ENCODE measurements around the gene HHIPL1. TPM values are rescaled to one million over a fixed set of nuclear protein-coding genes. Genes with fewer than 3 reads are reported as not detected.
"Not testable (repeated sequence)": the region's sequence is repeated elsewhere in the genome, so short reads cannot be mapped to it uniquely, and the experiment has no call there.

HHIPL1 gene
- total and polyA plus RNA-seq, 4 donors = 0.51 to 7.7 (median 1.5) TPM

DNA sequence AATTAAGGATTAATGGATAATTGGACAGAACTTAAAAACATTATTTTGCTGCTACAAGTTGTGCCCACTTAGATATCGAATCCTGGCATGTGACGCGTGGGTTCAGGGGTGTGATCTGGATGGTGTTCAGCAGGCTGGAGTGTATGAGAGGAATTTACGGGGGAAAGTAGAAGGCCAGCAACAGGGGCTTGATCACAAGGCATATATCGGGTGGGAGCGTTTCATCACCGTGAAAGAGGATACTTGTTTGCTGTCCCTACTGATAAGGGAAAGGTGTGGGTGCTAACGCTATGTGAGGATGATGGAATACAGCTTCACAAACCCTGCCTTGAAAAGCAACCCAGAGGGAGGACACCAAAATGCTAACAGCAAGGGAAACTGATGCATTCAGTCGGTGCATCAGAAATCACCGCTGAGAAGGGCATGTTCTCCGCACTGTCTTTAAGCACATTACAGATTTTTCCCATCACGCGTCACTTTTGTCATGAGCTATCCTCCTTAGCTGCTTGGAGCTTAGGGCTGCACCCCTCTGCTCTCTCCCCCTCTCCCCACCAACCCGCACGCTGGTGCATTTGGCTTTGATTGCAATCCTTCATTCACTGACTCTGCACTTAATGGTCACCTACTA, 13.4 kb downstream of the HHIPL1 start:
- WGBS, 2 donors = 74 to 83% methylated on average over 15 of the region's 15 CpGs
- Histone ChIP-seq H3K36me3 (ENCODE audit: control insufficient read depth in 1 of 2, insufficient read depth in 2 of 2, low read length in 1 of 2) (no peaks in the 10 kb centered on the region), H3K4me3 (ENCODE audit: low read length in 2 of 2) (no peak overlapping the region), H3K4me1 (ENCODE audit: control insufficient read depth in 1 of 2, insufficient read depth in 2 of 2, low read length in 2 of 2) (no peaks in the 10 kb centered on the region), H3K27me3 (ENCODE audit: control insufficient read depth in 1 of 2, insufficient read depth in 2 of 2, low read length in 1 of 2) (no peaks in the 10 kb centered on the region), H3K9me3 (ENCODE audit: control insufficient read depth, low read length) (no peaks in the 10 kb centered on the region), H3K27ac (ENCODE audit: low read depth in 1 of 2, low read length in 2 of 2) (no peak overlapping the region)
- no peak for ATAC-seq (ENCODE audit: low FRiP score)
- DNase-seq = no peak
- intact Hi-C loops (cut with DNase I) = no loop called here

DNA sequence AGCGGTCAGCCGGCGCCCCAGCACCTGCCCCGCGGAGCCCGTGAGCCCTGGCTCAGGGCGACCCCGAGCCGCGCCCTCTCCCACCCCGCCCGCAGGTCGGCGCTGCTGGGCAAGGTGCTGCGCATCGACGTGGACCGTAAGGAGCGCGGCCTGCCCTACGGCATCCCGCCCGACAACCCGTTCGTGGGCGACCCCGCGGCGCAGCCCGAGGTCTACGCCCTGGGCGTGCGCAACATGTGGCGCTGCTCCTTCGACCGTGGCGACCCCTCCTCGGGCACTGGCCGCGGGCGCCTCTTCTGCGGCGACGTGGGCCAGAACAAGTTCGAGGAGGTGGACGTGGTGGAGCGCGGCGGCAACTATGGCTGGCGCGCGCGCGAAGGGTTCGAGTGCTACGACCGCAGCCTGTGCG, 14.4 kb downstream of the HHIPL1 start:
- H3K36me3 ChIP-seq (ENCODE audit: control insufficient read depth in 1 of 2, insufficient read depth in 2 of 2, low read length in 1 of 2) = no peaks in the 10 kb centered on the region
- no peaks in the 10 kb centered on the region for H3K27me3 ChIP-seq (ENCODE audit: control insufficient read depth in 1 of 2, insufficient read depth in 2 of 2, low read length in 1 of 2)
- WGBS, 2 donors = 17 to 42% methylated on average over 53 to 58 of the region's 58 CpGs
- intact Hi-C loops (cut with DNase I) = no loop called here
- no peak overlapping the region for H3K27ac ChIP-seq (ENCODE audit: low read depth in 1 of 2, low read length in 2 of 2)
- DNase-seq (no peak), ATAC-seq (ENCODE audit: low FRiP score) (no peak)
- H3K4me1 ChIP-seq (ENCODE audit: control insufficient read depth in 1 of 2, insufficient read depth in 2 of 2, low read length in 2 of 2) = no peaks in the 10 kb centered on the region
- H3K4me3 ChIP-seq (ENCODE audit: low read length in 2 of 2) = no peak overlapping the region
- H3K9me3 ChIP-seq (ENCODE audit: control insufficient read depth, low read length) = no peaks in the 10 kb centered on the region

DNA sequence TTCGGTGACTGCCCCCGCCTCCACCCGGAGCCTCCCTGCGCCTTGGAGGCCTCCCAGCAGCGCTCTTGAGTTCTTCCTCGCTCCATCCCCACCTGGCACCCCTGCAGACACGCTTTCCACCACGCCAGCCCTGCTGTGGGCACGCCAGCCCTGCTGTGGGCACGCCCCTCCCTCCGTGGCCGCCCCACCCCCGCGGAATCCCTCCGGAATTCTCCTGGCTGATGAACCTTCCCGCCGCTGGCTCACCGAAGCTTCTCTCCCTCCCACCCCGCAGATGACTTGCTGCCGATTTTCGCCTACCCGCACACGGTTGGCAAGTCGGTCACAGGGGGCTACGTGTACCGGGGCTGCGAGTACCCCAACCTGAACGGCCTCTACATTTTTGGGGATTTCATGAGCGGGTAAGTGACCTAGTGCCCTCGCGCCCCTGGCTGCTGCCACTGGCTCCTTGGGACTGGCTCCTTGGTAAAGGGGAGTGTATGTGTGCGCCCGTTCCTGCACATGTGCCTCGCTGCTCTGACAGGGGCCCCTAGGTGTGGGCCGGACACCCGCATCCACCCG, 15.2 kb downstream of the HHIPL1 start:
- Histone ChIP-seq H3K36me3 (ENCODE audit: control insufficient read depth in 1 of 2, insufficient read depth in 2 of 2, low read length in 1 of 2) (no peaks in the 10 kb centered on the region), H3K27ac (ENCODE audit: low read depth in 1 of 2, low read length in 2 of 2) (no peak overlapping the region), H3K9me3 (ENCODE audit: control insufficient read depth, low read length) (no peaks in the 10 kb centered on the region), H3K4me3 (ENCODE audit: low read length in 2 of 2) (no peak overlapping the region), H3K27me3 (ENCODE audit: control insufficient read depth in 1 of 2, insufficient read depth in 2 of 2, low read length in 1 of 2) (no peaks in the 10 kb centered on the region), H3K4me1 (ENCODE audit: control insufficient read depth in 1 of 2, insufficient read depth in 2 of 2, low read length in 2 of 2) (no peaks in the 10 kb centered on the region)
- intact Hi-C loops (cut with DNase I) = no loop called here
- WGBS, 2 donors = 35 to 57% methylated on average over 32 to 37 of the region's 37 CpGs
- ATAC-seq (ENCODE audit: low FRiP score) = no peak
- no peak for DNase-seq

DNA sequence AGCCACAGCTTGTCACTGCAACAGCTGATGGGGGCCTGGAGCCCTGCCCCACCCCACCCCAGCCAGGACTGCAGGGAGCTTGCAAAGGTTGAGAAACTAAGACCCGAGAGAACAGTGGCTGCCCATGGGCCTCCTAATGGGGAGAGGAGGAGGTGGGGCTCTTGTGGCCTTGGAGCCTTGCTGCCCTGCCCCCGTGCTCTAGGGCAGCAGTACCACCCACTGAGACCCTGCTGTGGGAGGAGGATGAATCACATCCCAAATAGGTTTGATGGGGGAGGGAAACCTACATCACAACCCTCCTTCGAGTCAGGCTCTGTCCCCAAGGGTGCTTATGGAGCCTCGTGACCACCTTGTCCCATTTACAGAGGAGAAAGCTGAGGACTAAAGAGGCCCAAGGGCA, 15.9 kb downstream of the HHIPL1 start:
- H3K4me3 ChIP-seq (ENCODE audit: low read length in 2 of 2) = no peak overlapping the region
- no peaks in the 10 kb centered on the region for H3K36me3 ChIP-seq (ENCODE audit: control insufficient read depth in 1 of 2, insufficient read depth in 2 of 2, low read length in 1 of 2)
- intact Hi-C loops (cut with DNase I) = no loop called here
- WGBS, 2 donors = 90 to 93% methylated on average over 4 of the region's 4 CpGs
- H3K27me3 ChIP-seq (ENCODE audit: control insufficient read depth in 1 of 2, insufficient read depth in 2 of 2, low read length in 1 of 2) = no peaks in the 10 kb centered on the region
- no peak overlapping the region for H3K27ac ChIP-seq (ENCODE audit: low read depth in 1 of 2, low read length in 2 of 2)
- no peak for ATAC-seq (ENCODE audit: low FRiP score)
- DNase-seq = no peak
- H3K4me1 ChIP-seq (ENCODE audit: control insufficient read depth in 1 of 2, insufficient read depth in 2 of 2, low read length in 2 of 2) = no peaks in the 10 kb centered on the region
- H3K9me3 ChIP-seq (ENCODE audit: control insufficient read depth, low read length) = no peaks in the 10 kb centered on the region

DNA sequence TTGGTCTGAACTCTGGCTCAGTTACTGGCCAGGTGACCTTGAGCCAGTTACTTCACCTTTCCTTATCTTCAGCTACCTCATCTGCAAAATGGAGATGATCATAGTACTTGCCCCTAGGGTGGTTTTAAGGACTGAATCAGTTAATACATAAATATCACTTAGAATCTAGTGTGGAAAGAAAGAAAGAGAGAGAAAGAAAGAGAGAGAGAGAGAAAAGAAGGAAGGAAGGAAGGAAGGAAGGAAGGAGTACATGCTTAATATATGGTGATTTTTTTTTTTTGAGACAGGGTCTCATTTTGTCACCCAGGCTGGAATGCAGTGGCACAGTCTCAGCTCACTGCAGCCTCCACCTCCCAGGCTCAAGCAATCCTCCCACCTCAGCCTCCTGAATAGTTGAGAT, 16.3 kb downstream of the HHIPL1 start:
- H3K27me3 ChIP-seq (ENCODE audit: control insufficient read depth in 1 of 2, insufficient read depth in 2 of 2, low read length in 1 of 2); H3K4me1 ChIP-seq (ENCODE audit: control insufficient read depth in 1 of 2, insufficient read depth in 2 of 2, low read length in 2 of 2); H3K36me3 ChIP-seq (ENCODE audit: control insufficient read depth in 1 of 2, insufficient read depth in 2 of 2, low read length in 1 of 2); H3K27ac ChIP-seq (ENCODE audit: low read depth in 1 of 2, low read length in 2 of 2); H3K4me3 ChIP-seq (ENCODE audit: low read length in 2 of 2); ATAC-seq (ENCODE audit: low FRiP score); DNase-seq; H3K9me3 ChIP-seq (ENCODE audit: control insufficient read depth, low read length); intact Hi-C loops (cut with DNase I): not testable (repeated sequence)

DNA sequence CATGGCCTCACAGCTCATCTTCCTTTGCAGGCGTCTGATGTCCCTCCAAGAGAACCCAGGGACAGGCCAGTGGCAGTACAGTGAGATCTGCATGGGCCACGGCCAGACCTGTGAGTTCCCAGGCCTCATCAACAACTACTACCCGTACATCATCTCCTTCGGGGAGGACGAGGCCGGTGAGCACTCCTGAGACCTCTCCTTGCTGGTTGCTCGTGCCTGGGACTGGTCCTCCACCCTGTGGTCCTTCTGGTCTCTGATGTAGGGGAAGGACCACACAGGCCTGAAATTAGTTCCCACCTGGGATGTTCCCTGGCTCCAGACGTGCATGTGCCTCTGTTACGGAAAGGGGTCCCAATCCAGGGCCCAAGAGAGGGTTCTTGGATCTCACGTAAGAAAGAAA, 17.9 kb downstream of the HHIPL1 start:
- WGBS, 2 donors = 91 to 94% methylated on average over 10 of the region's 10 CpGs
- no peak for ATAC-seq (ENCODE audit: low FRiP score)

DNA sequence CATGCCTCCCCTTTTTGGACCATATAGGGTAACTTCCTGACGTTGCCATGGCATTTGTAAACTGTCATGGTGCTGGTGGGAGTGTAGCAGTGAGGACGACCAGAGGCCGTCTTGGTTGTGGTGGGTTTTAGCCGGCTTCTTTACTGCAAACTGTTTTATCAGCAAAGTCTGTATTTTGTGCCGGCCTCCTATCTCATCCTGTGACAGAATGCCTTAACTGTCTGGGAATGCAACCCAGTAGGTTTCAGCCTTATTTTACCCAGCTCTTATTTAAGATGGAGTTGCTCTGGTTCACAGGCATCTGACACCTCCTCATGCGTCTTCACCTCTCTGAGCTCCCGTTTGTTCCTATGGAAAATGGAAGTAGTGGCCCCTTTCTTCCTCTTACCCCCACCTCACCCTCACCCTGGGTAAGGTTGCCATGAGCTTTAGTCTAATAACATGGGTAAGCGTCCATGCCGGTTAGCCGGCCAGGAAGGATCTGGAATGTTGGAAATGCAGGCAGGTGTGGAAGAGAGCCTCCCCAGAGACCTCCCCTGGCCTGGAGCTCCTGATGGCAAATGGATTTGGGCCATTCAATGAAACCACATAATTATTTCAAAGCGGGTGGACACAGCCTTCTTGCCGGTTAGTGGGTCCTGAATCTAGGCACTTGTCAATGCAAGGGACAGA, 18.6 kb downstream of the HHIPL1 start:
- no peaks in the 10 kb centered on the region for H3K9me3 ChIP-seq (ENCODE audit: control insufficient read depth, low read length)
- WGBS, 2 donors = 80 to 81% methylated on average over 12 of the region's 12 CpGs

More for the DNA sequence above, 17.9 kb downstream of the HHIPL1 start:
- no peak for DNase-seq
- Histone ChIP-seq H3K9me3 (ENCODE audit: control insufficient read depth, low read length) (no peaks in the 10 kb centered on the region), H3K36me3 (ENCODE audit: control insufficient read depth in 1 of 2, insufficient read depth in 2 of 2, low read length in 1 of 2) (no peaks in the 10 kb centered on the region), H3K4me3 (ENCODE audit: low read length in 2 of 2) (no peak overlapping the region), H3K4me1 (ENCODE audit: control insufficient read depth in 1 of 2, insufficient read depth in 2 of 2, low read length in 2 of 2) (no peaks in the 10 kb centered on the region), H3K27ac (ENCODE audit: low read depth in 1 of 2, low read length in 2 of 2) (no peak overlapping the region), H3K27me3 (ENCODE audit: control insufficient read depth in 1 of 2, insufficient read depth in 2 of 2, low read length in 1 of 2) (no peaks in the 10 kb centered on the region)
- intact Hi-C loops (cut with DNase I) = no loop called here

DNA sequence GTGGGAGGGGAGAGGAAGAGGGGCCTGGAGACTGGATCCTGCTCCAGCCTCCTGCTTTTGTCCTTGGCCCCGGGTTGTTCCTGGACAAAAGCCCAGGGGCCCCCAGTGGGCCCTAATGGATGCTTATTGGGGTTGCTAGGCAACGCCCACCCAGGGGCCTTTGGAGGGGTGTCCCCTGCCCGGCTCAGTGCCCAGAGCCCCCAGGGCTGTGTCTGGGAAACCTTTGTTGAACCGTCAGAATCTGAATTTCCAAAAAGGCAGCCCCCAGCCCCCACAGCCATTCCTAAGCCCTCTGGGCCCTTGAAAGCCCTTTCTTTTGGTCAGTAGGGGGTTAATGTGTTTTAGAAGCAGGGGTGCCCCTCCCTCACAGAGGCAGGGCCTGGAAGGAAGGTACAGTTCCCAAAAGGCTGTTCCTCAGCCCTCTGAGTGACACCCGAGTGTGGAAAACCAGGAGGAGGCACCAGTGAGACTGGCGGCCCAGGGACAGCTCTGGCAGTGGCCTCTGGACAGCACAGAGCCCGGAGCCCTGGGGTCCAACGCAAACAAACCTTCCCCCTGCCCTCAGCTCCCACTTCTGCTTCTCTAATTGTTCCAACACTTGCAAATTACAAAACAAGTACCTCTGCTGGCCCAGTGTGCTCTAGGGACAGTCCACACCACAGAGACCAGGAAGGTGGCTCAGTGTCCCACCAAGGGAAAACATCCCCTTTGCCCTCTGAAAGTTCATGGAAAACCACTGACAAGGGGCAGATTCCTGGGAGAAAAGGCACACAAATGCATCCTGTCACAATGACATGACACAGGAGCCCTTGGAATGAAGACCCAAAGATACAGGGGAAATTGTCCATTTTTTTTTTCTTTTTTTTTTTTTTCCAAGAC, 19.4 kb downstream of the HHIPL1 start:
- Histone ChIP-seq H3K9me3 (ENCODE audit: control insufficient read depth, low read length) (no peaks in the 10 kb centered on the region), H3K36me3 (ENCODE audit: control insufficient read depth in 1 of 2, insufficient read depth in 2 of 2, low read length in 1 of 2) (no peaks in the 10 kb centered on the region), H3K27ac (ENCODE audit: low read depth in 1 of 2, low read length in 2 of 2) (no peak overlapping the region), H3K4me1 (ENCODE audit: control insufficient read depth in 1 of 2, insufficient read depth in 2 of 2, low read length in 2 of 2) (no peaks in the 10 kb centered on the region), H3K4me3 (ENCODE audit: low read length in 2 of 2) (no peak overlapping the region), H3K27me3 (ENCODE audit: control insufficient read depth in 1 of 2, insufficient read depth in 2 of 2, low read length in 1 of 2) (no peaks in the 10 kb centered on the region)
- no peak for ATAC-seq (ENCODE audit: low FRiP score)
- intact Hi-C loops (cut with DNase I) = no loop called here
- DNase-seq = no peak
- WGBS, 2 donors = 52 to 56% methylated on average over 8 of the region's 8 CpGs

More for the DNA sequence above, 18.6 kb downstream of the HHIPL1 start:
- Histone ChIP-seq H3K4me3 (ENCODE audit: low read length in 2 of 2) (no peak overlapping the region), H3K4me1 (ENCODE audit: control insufficient read depth in 1 of 2, insufficient read depth in 2 of 2, low read length in 2 of 2) (no peaks in the 10 kb centered on the region), H3K27me3 (ENCODE audit: control insufficient read depth in 1 of 2, insufficient read depth in 2 of 2, low read length in 1 of 2) (no peaks in the 10 kb centered on the region), H3K36me3 (ENCODE audit: control insufficient read depth in 1 of 2, insufficient read depth in 2 of 2, low read length in 1 of 2) (no peaks in the 10 kb centered on the region), H3K27ac (ENCODE audit: low read depth in 1 of 2, low read length in 2 of 2) (no peak overlapping the region)
- intact Hi-C loops (cut with DNase I) = no loop called here
- no peak for ATAC-seq (ENCODE audit: low FRiP score)
- DNase-seq = no peak

All from aorta (tissue), 5 donors.